A673 (cell line): ENCODE data around the gene GABBR1. TPM values are rescaled to one million over a fixed set of nuclear protein-coding genes. Genes with fewer than 3 reads are reported as not detected.

Experiments
- BruUV-seq: library from RNA; stranded (reverse); fragments of 400-500 nt; replicated peaks from 2 replicates; lab custom pipeline; 2021; lab: Mats Ljungman, UMichigan
- CTCF ChIA-PET: fragments of 300-600 bp; sonication (Branson Sonifier 250); formaldehyde crosslinking; loops from one replicate; lab custom pipeline; 2022; ENCODE audit warnings: antibody characterized with exemption; lab: Charles Lee
- POLR2A ChIA-PET: fragments of 300-600 bp; sonication (Branson Sonifier 250); formaldehyde crosslinking; loops from one replicate; lab custom pipeline; 2022; ENCODE audit warnings: antibody characterized with exemption; ENCODE audit not compliant: low non-redundant PET; lab: Charles Lee
- DNase-seq: peaks from one replicate; pipeline ENCODE4 v3.0.0-alpha.2; 2015; ENCODE audit warnings: low spot score
- H3K27ac ChIP-seq: fragments of 200-600 bp; sonication (generic); 2 replicates; pipeline ENCODE4 v1.5.1; 2016; ENCODE audit warnings: mixed run types, low read depth, mild to moderate bottlenecking, mixed read lengths, antibody characterized with exemption, low read length; ENCODE audit not compliant: poor library complexity, severe bottlenecking
- H3K27me3 ChIP-seq: fragments of 200-600 bp; sonication (generic); replicated peaks from 2 replicates; pipeline ENCODE4 v1.6.1; 2017; ENCODE audit warnings: mixed run types, low read depth, mild to moderate bottlenecking, mixed read lengths, antibody characterized with exemption, low read length; ENCODE audit not compliant: insufficient read depth, poor library complexity
- H3K36me3 ChIP-seq: fragments of 200-600 bp; sonication (generic); 2 replicates; pipeline ENCODE4 v1.6.1; 2016; ENCODE audit warnings: mixed run types, mild to moderate bottlenecking, mixed read lengths, antibody characterized with exemption, low read length; ENCODE audit not compliant: insufficient read depth, poor library complexity, severe bottlenecking
- H3K4me1 ChIP-seq: fragments of 200-600 bp; sonication (generic); 2 replicates; pipeline ENCODE4 v1.6.1; 2017; ENCODE audit warnings: mixed run types, mild to moderate bottlenecking, mixed read lengths, antibody characterized with exemption, low read length; ENCODE audit not compliant: insufficient read depth, poor library complexity, severe bottlenecking
- H3K4me3 ChIP-seq: fragments of 200-600 bp; sonication (generic); 2 replicates; pipeline ENCODE4 v1.5.1; 2016; ENCODE audit warnings: low read depth, mixed run types, mild to moderate bottlenecking, mixed read lengths, low read length; ENCODE audit not compliant: poor library complexity, severe bottlenecking
- H3K9me3 ChIP-seq: fragments of 200-600 bp; sonication (generic); 2 replicates; pipeline ENCODE4 v1.6.1; 2016; ENCODE audit warnings: mixed run types, low read depth, mild to moderate bottlenecking, mixed read lengths, antibody characterized with exemption, low read length; ENCODE audit not compliant: poor library complexity, severe bottlenecking
- CTCF ChIP-seq: fragments of 300-800, 200-600 bp; sonication (generic); conservative IDR thresholded peaks from 2 replicates; pipeline ENCODE4 v1.5.1; 2017; ENCODE audit warnings: low read depth, mild to moderate bottlenecking, antibody characterized with exemption, low read length, moderate library complexity, mixed read lengths
- EZH2 ChIP-seq: fragments of 200-600 bp; sonication (generic); IDR thresholded peaks from 2 replicates; pipeline ENCODE4 v1.6.1; 2017; ENCODE audit warnings: borderline replicate concordance, low read depth, mild to moderate bottlenecking, mixed read lengths, antibody characterized with exemption, low read length; ENCODE audit not compliant: poor library complexity, severe bottlenecking
- intact Hi-C: fragments of 100-400 bp; cut with micrococcal nuclease; formaldehyde crosslinking; loops from one replicate; pipeline ENCODE4 v1.10.0; 2022; ENCODE audit not compliant: unreplicated experiment
- total RNA-seq: library from RNA; stranded (reverse); gene quantifications from 2 replicates; pipeline ENCODE4 v1.2.3, GENCODE V29; 2021

The GABBR1 gene
- total RNA-seq, 1 experiment from 2014 or later: 81.3 TPM

DNA sequence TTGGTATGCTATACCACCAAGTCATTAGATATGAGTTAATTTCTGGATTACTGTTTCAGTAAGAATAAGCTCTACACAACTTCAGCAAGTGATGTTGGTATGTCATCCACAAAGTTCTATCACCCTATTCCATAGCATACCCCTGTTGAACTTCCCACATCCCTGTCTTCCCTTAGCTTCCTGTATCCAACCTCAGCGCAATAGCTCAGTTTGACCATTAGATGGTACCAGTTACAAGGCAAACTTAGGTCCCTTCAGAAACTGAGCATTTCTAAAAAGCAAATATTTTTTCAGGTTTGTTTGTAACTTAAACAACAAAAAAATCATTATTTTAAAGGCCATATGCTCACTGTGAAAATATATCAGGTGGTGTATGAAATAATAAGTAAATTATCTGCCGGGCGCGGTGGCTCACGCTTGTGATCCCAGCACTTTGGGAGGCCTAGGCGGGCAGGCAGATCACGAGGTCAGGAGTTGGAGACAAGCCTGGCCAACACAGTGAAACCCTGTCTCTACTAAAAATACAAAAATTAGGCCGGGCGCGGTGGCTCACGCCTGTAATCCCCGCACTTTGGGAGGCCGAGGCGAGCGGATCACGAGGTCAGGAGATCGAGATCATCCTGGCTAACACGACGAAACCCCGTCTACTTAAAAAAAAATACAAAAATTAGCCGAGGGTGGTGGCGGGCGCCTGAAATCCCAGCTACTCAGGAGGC is 15.1 kb upstream of the GABBR1 start:
- no peaks in the 10 kb centered on the region for H3K4me1 ChIP-seq
- no peak overlapping the region for H3K27ac ChIP-seq
- H3K27me3 ChIP-seq: no peaks in the 10 kb centered on the region
- peak; percentile 74 for TF ChIP-seq CTCF
- no peak for TF ChIP-seq EZH2
- intact Hi-C loops: loop anchor here (2.0 kb wide), 1 partner anchor 49 kb away; no protein-coding TSS in a partner anchor
- H3K4me3 ChIP-seq: no peak overlapping the region
- ChIA-PET POLR2A (interaction anchor here (0.8 kb wide), 1 partner anchor 65 kb away, joined by 3 read pairs; no protein-coding TSS in a partner anchor), CTCF (interaction anchor here (1.0 to 1.1 kb wide), 2 partner anchors 14 to 48 kb away, joined by 4 to 12 read pairs; no protein-coding TSS in a partner anchor)
- no peaks in the 10 kb centered on the region for H3K36me3 ChIP-seq
- no TSS peak for BruUV-seq
- DNase-seq: peak; percentile 53
- no peaks in the 10 kb centered on the region for H3K9me3 ChIP-seq

DNA sequence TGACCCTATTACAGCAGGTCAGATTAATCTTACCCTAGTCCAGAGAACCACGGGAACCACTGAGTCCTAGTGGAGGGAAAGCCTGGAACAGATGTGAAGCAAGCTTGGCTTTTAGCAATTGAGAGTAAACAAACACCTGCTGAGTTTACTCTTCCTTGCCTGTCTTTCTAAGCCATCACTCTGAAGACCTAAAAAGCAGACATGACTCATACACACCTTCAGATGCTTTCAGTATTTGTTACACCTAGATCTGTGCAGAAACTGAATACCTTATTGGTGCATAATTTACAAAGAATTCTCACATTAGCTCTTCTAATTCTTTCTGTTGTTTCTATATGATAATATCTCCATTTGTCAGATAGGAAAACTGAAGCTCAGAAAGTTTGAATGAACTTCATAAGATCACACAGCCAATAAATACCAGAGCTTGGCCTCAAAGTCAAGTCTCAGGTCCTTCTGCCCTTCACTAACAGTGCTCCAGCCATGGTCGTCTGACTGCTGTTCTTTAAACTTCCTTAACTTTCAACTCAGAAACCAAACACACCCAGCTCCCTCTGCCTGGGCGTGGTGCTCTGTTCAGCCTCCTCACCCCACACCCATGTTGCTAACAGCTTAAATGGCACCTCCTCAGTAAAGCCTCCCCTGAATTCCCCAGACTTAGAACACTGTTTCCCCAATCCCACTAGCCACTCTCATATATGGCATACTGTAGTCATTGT is 8.6 kb upstream of the GABBR1 start:
- ChIA-PET CTCF (interaction anchor here (0.5 to 1.2 kb wide), 4 partner anchors 8 to 13 kb away, joined by 3 to 8 read pairs (median 4); no protein-coding TSS in a partner anchor), POLR2A (interaction anchor here (0.5 kb wide), 1 partner anchor 44 kb away, joined by 3 read pairs; no protein-coding TSS in a partner anchor)
- Histone ChIP-seq H3K36me3 (no peaks in the 10 kb centered on the region), H3K27ac (no peak overlapping the region), H3K27me3 (no peaks in the 10 kb centered on the region), H3K4me1 (no peaks in the 10 kb centered on the region), H3K4me3 (no peak overlapping the region), H3K9me3 (no peaks in the 10 kb centered on the region)
- BruUV-seq: no TSS peak
- TF ChIP-seq CTCF (no peak), EZH2 (no peak)
- intact Hi-C loops: no loop called here
- no peak for DNase-seq

DNA sequence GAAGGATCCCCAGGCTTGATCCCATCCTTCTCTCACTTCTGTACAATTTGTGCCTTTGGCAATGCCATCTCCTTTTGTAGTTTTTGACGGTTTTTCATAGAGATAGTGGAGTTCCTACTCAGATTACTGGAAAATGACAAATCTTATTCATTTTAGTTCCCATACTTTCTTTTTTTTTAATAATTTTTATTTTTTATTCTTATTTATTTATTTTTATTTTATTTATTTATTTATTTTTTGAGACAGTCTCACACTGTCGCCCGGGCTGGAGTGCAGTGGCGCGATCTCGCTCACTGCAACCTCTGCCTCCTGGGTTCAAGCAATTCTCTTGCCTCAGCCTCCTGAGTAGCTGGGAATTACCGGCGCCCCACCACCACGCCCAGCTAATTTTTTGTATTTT is 4.3 kb upstream of the GABBR1 start:
- CTCF ChIA-PET: no interaction called here
- peaks cover 7% of the 10 kb centered on the region for H3K4me1 ChIP-seq
- no peaks in the 10 kb centered on the region for H3K36me3 ChIP-seq
- H3K9me3 ChIP-seq: no peaks in the 10 kb centered on the region
- no peak for DNase-seq
- no peak overlapping the region for H3K27ac ChIP-seq
- BruUV-seq: no TSS peak
- TF ChIP-seq CTCF: no peak
- no peak for TF ChIP-seq EZH2
- POLR2A ChIA-PET: no interaction called here
- intact Hi-C loops: no loop called here
- no peaks in the 10 kb centered on the region for H3K27me3 ChIP-seq
- H3K4me3 ChIP-seq: no peak overlapping the region
